Fibroblast of the conjunctiva (primary cell): ENCODE measurements around the gene NEDD4L.
"Not testable (repeated sequence)": the region's sequence is repeated elsewhere in the genome, so short reads cannot be mapped to it uniquely, and the experiment has no call there.

Source experiments
- DNase-seq: peaks from one replicate; pipeline ENCODE4 v3.0.0-alpha.2; 2010; ENCODE audit warnings: low read depth

Gene NEDD4L

GRCh38 chr18:58427321-58427720, 383.3 kb downstream of the NEDD4L start:
- no peak for DNase-seq

GRCh38 chr18:58429442-58429841, 385.4 kb downstream of the NEDD4L start:
- DNase-seq = no peak

- no peak for DNase-seq
Observed at GRCh38 chr18:58431215-58431614, 387.2 kb downstream of the NEDD4L start.

GRCh38 chr18:58432050-58432727, 388.2 kb downstream of the NEDD4L start:
- DNase-seq = no peak

- not testable (repeated sequence) for DNase-seq
Observed at GRCh38 chr18:58435221-58436005, 391.4 kb downstream of the NEDD4L start.

GRCh38 chr18:58438161-58438957, 394.3 kb downstream of the NEDD4L start:
- no peak for DNase-seq

- no peak for DNase-seq
Observed at GRCh38 chr18:58438958-58439300, 394.9 kb downstream of the NEDD4L start.

- no peak for DNase-seq
Observed at GRCh38 chr18:58443671-58444070, 399.6 kb downstream of the NEDD4L start.

GRCh38 chr18:58446391-58447060, 402.5 kb downstream of the NEDD4L start:
- DNase-seq = no peak

- no peak for DNase-seq
Observed at GRCh38 chr18:58447402-58448095, 403.5 kb downstream of the NEDD4L start.

DNA sequence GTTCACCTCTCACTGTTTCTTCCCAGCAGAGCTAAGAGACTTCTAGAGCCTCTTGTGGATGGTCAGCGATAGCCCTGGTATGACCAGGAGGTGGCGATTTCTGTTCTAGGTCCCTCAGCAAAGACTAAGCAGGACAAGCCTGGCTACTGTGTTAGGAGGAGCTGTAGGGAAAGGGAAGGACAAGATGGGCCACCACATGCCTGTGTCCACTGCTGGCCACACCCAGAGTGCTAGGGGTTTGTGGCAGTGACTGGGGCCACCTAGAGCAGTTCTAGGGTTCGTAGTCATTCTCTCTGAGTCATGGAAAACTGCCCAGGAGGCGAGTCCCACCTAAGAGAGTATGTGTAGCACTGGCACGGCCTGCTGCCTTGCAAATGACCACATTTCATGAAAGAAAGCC, 405.4 kb downstream of the NEDD4L start:
- DNase-seq = no peak
